Effector CD4-positive, alpha-beta T cell (primary cell): Measurements from ENCODE around the gene TEX29.

Experiments
- DNase-seq: peaks from one replicate; pipeline ENCODE4 v3.0.0-alpha.2; 2020

TEX29 gene

GRCh38 chr13:111371720-111372119, 51.3 kb downstream of the TEX29 start:
- no peak for DNase-seq

GRCh38 chr13:111372651-111373425, 52.4 kb downstream of the TEX29 start:
- DNase-seq, result no peak

DNA sequence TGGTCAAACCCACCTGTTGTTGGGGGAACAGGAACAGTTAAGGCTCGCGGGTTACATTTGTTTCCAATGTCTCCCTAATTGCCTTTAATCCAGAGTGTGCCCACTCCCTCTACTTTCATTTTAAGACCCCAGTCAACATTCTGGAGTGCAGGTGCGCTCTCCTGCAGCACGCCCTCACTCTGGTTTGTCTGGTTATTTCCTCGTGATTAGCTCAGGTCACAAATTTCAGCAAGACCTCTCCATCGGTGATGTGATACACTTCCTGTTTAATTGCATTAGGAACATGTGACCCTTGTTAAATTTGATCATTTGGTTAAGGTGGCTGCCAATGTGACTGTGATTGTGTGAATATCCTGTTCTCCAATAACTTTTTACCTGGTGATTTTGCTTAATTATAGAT, 53.0 kb downstream of the TEX29 start:
- DNase-seq, result no peak

GRCh38 chr13:111380431-111380830, 60.0 kb downstream of the TEX29 start:
- DNase-seq, result no peak

- DNase-seq, result no peak
Measured at GRCh38 chr13:111382411-111382810, 62.0 kb downstream of the TEX29 start.

DNA sequence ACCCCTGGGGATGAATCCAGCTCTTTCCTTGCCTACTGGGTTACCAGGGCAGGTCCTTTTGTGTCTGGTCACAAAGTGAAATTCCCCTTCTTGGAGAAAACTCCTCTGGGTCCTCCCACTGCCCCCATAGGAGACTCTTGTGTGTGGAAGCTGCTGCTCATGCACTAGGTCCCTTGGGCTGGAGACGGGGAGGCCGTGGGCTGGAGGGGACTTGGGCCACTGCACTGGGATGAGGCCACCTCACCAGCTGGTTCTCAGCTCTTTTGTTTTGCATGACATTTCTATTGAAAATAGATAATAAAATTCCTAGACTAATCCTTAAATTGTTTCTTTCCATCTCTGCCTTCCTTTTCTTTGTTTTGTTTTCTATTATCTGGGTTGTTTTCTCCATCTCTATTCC, 62.4 kb downstream of the TEX29 start:
- no peak for DNase-seq

DNA sequence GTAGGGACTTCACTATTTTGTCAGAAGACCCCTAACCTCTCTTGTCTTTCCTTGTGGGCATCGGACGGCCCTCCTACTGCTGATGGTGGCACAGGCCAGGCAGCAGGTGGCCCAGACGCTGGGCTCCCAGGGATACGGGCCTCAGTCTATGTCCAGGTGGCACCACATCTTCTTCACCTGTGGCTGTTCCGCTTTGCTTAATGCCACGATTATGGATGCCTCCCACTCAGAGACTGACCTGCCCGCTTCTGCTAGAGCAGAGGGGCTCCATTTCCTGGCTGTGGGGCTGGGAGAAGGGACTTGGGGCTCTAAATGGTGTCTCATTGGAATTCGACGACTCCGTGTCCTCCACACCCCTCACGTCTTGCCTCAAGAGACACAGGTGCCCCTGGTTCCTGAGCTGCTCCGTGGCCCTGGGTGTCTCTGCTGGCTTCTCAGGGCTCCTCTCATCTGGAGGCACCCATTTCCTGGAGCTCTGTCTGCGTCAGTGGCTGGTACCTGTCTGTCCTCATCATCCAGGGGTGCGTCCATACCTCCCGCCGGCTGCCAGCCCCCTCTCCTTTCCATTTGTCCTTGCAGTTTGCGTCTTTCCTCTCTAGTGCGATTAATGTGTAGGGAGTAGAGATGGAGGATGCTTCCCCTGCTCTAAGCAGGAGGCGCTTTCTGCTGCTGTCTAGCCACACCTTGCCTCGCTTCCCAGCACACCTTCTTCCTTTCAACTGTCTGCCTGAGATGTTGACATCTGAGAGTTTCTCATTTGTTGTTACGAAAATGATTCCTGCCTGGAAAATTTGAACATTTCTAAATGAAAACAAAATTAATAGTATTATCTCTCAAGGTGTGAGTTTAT, 63.4 kb downstream of the TEX29 start:
- no peak for DNase-seq

DNA sequence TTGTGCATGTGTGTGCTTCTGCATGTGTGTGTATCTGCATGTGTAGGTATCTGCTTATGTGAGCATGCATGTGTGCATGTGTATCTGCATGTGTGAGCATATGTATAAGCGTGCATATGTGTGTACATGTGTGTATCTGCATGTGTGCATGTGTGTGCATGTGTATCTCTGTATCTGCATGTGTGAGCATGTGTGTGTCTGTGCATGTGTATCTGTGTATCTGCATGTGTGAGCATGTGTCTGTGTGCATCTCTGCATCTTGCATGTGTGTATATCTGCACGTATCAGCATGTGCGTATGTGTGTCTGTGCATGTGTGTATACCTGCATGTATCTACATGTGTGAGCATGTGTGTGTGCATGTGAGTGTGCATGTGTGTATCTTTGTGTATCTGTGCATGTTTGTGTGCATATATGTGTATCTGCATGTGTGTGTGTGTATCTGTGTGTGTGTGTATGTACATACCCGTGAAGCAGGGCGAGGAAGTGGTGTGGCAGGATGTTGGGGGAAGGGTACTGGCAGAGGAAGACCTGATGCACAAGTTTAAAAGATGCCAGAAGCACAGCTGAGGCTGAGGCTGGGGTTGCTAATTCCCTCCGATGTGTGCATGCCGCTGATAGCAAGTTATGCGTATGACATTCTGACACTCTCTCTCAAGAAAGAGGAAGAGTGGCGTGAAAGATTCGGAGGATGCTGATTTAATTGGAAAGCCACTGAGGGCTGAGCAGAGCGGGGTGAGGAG, 64.2 kb downstream of the TEX29 start:
- no peak for DNase-seq

DNA sequence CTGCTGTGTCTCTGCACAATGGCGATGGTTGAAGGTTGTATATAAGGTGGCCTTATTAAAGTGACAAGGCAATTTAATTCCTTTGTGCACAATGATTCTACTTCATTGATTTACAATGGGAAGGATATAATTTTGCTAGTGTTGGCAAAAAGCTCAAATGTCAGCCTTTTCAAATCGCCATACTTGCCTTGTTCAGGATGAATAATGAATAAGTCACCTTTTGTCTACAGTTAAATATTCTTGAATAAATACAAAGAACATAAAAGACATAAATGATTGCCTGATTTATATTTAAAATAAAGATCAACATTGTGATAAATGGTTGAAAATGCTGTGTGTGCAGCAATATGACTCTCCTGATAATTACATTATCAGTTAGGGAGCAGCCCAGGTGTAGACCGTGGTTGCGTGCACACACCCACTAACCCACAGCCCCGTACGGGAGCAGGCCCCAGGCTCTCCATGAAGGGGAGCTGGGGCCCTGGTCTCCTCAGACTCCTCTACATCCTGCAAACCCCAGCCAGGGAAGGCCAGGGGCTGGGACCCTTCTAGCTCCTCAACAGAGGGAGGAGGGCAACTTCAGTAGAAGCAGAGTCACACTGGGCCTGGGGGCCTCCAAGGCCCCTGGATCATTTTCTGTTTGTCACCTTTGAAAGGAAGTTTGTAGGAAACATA, 64.9 kb downstream of the TEX29 start:
- DNase-seq, result no peak

GRCh38 chr13:111387026-111387871, 66.8 kb downstream of the TEX29 start:
- DNase-seq, result no peak

GRCh38 chr13:111387945-111388600, 67.6 kb downstream of the TEX29 start:
- DNase-seq, result no peak

DNA sequence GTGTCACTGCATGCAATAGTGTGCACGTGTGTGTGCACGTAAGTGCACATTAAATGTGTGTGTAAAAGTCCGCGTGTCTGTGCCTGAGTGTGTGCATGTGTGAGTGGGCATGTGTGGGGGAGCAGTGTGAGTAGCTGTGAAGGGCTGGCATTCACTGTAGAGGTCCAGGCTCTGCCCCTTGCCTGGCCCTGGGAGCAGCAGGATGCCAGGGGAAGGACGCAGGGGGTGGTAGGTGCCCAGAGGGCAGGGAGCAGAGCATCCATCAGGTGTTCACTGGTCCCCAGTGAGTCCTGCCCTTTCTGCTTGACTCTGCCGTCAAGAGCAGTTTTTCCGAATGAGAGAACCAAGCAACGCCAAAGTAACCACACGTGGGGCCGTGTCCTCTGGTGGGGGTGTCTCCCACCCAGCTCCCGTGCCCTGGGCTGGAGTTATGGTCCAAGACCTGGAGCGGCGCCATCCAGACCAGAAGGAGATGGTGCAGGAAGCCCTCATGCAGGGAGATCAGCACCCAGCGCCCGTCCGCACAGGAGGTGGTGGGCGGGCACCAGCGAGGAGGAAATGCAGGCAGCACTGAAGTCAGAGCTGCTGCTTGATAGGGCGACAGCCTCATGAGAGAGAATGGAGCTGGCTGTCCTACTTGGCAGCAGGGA, 68.5 kb downstream of the TEX29 start:
- no peak for DNase-seq

- no peak for DNase-seq
Measured at GRCh38 chr13:111389621-111390521, 69.4 kb downstream of the TEX29 start.

- no peak for DNase-seq
Measured at GRCh38 chr13:111390522-111391270, 70.3 kb downstream of the TEX29 start.

GRCh38 chr13:111392486-111392885, 72.0 kb downstream of the TEX29 start:
- no peak for DNase-seq

GRCh38 chr13:111393221-111393790, 72.9 kb downstream of the TEX29 start:
- no peak for DNase-seq
